Caco-2 (cell line): ENCODE measurements around the gene RIN3. TPM values are rescaled to one million over a fixed set of nuclear protein-coding genes. Genes with fewer than 3 reads are reported as not detected.
"Not testable (repeated sequence)": the region's sequence is repeated elsewhere in the genome, so short reads cannot be mapped to it uniquely, and the experiment has no call there.

Source experiments
- BruUV-seq: library from RNA; stranded (reverse); fragments of 400-500 nt; replicated peaks from 2 replicates; lab custom pipeline; 2021; lab: Mats Ljungman, UMichigan
- CTCF ChIA-PET: fragments of 300-600 bp; sonication (Branson Sonifier 250); formaldehyde crosslinking; loops from one replicate; lab custom pipeline; 2022; ENCODE audit warnings: antibody characterized with exemption; lab: Charles Lee
- POLR2A ChIA-PET: fragments of 300-600 bp; sonication (Branson Sonifier 250); formaldehyde crosslinking; loops from one replicate; lab custom pipeline; 2022; ENCODE audit warnings: antibody characterized with exemption; lab: Charles Lee
- DNase-seq, 2 experiments: peaks; one replicate each; pipeline versions ENCODE4 v3.0.0 to v3.0.0-alpha.2; 2020 to 2022
- H3K27me3 ChIP-seq: replicated peaks from 2 replicates; pipeline ENCODE4 v1.6.0; 2011; ENCODE audit warnings: low read length; ENCODE audit not compliant: control insufficient read depth, insufficient read depth
- H3K36me3 ChIP-seq: 2 replicates; pipeline ENCODE4 v1.5.1; 2011; ENCODE audit warnings: low read length; ENCODE audit not compliant: control insufficient read depth, insufficient read depth
- H3K4me1 ChIP-seq: fragments of 250-450 bp; sonication (Bioruptor Pico); 2 replicates; pipeline ENCODE4 v1.5.1; 2020; ENCODE audit warnings: mild to moderate bottlenecking
- H3K4me3 ChIP-seq: 2 replicates; pipeline ENCODE4 v1.5.1; 2011; ENCODE audit warnings: low read depth, mild to moderate bottlenecking, control low read depth, low read length
- H3K9me3 ChIP-seq: fragments of 250-450 bp; sonication (Bioruptor Pico); 2 replicates; pipeline ENCODE4 v1.5.1; 2020; ENCODE audit warnings: mild to moderate bottlenecking, moderate library complexity
- H3K27ac Mint-ChIP-seq: one replicate; pipeline ENCODE4 v1.8.0; 2022; ENCODE audit warnings: mixed read lengths; ENCODE audit not compliant: unreplicated experiment
- H3K27me3 Mint-ChIP-seq: one replicate; pipeline ENCODE4 v1.8.0; 2022; ENCODE audit warnings: mixed read lengths; ENCODE audit not compliant: insufficient read depth, unreplicated experiment
- H3K36me3 Mint-ChIP-seq: one replicate; pipeline ENCODE4 v1.8.0; 2022; ENCODE audit warnings: mild to moderate bottlenecking, mixed read lengths; ENCODE audit not compliant: insufficient read depth, unreplicated experiment
- H3K4me1 Mint-ChIP-seq: one replicate; pipeline ENCODE4 v1.8.0; 2022; ENCODE audit warnings: low read depth, mixed read lengths; ENCODE audit not compliant: unreplicated experiment
- H3K4me3 Mint-ChIP-seq: one replicate; pipeline ENCODE4 v1.8.0; 2022; ENCODE audit warnings: mild to moderate bottlenecking, moderate library complexity, mixed read lengths; ENCODE audit not compliant: unreplicated experiment
- H3K9me3 Mint-ChIP-seq: one replicate; pipeline ENCODE4 v1.8.0; 2022; ENCODE audit warnings: mixed read lengths; ENCODE audit not compliant: unreplicated experiment
- CTCF ChIP-seq, 2 experiments: fragments of 200-600 bp in 1 of 2; IDR thresholded peaks; 1 replicate in 1 of 2; 2 replicates in 1 of 2; pipeline versions ENCODE4 v1.5.1 to v1.8.0; 2011 to 2022; ENCODE audit warnings: antibody characterized with exemption in 1 of 2, control low read depth in 1 of 2, inconsistent platforms in 1 of 2, low read depth in 1 of 2, low read length in 1 of 2, mild to moderate bottlenecking in 1 of 2, moderate library complexity in 1 of 2; ENCODE audit not compliant: insufficient read depth in 1 of 2, severe bottlenecking in 1 of 2, unreplicated experiment in 1 of 2
- intact Hi-C: fragments of 100-400 bp; cut with micrococcal nuclease; formaldehyde crosslinking; loops from one replicate; pipeline ENCODE4 v1.10.0; 2022; ENCODE audit not compliant: unreplicated experiment
- total RNA-seq: library from RNA; stranded (reverse); gene quantifications from 2 replicates; pipeline ENCODE4 v1.2.3, GENCODE V29; 2022

Gene RIN3
- total RNA-seq, 1 experiment from 2014 or later = 20.7 TPM

GRCh38 chr14:92678766-92679165, 165.2 kb downstream of the RIN3 start:
- no TSS peak for BruUV-seq
- H3K4me3 ChIP-seq = no peak overlapping the region
- no peak overlapping the region for H3K4me3 Mint-ChIP-seq
- H3K27me3 ChIP-seq = no peaks in the 10 kb centered on the region; the same call in 1 of the 2 replicates
- ChIA-PET CTCF (no interaction called here), POLR2A (no interaction called here)
- DNase-seq = no peak
- intact Hi-C loops = no loop called here
- no peaks in the 10 kb centered on the region for H3K4me1 ChIP-seq
- no peak overlapping the region for H3K27ac Mint-ChIP-seq
- no peaks in the 10 kb centered on the region for H3K9me3 Mint-ChIP-seq
- H3K4me1 Mint-ChIP-seq = no peaks in the 10 kb centered on the region
- peaks cover 6% of the 10 kb centered on the region for H3K36me3 Mint-ChIP-seq
- H3K27me3 Mint-ChIP-seq = no peaks in the 10 kb centered on the region
- no peaks in the 10 kb centered on the region for H3K36me3 ChIP-seq
- H3K9me3 ChIP-seq = no peaks in the 10 kb centered on the region
- TF ChIP-seq CTCF (IDR thresholded peaks at IDR 0.05; ENCODE audit: insufficient read depth in 1 of 2, low read depth in 1 of 2, low read length in 1 of 2, severe bottlenecking in 1 of 2, unreplicated experiment in 1 of 2) = no peak

GRCh38 chr14:92679246-92679645, 165.7 kb downstream of the RIN3 start:
- H3K27me3 ChIP-seq = no peaks in the 10 kb centered on the region; the same call in 1 of the 2 replicates
- H3K9me3 ChIP-seq = no peaks in the 10 kb centered on the region
- H3K9me3 Mint-ChIP-seq = no peaks in the 10 kb centered on the region
- no peak for TF ChIP-seq CTCF (IDR thresholded peaks at IDR 0.05; ENCODE audit: insufficient read depth in 1 of 2, low read depth in 1 of 2, low read length in 1 of 2, severe bottlenecking in 1 of 2, unreplicated experiment in 1 of 2)
- ChIA-PET POLR2A (no interaction called here), CTCF (no interaction called here)
- DNase-seq = no peak
- no peak overlapping the region for H3K4me3 Mint-ChIP-seq
- BruUV-seq = no TSS peak
- H3K27ac Mint-ChIP-seq = no peak overlapping the region
- intact Hi-C loops = no loop called here
- no peaks in the 10 kb centered on the region for H3K4me1 Mint-ChIP-seq
- no peak overlapping the region for H3K4me3 ChIP-seq
- no peaks in the 10 kb centered on the region for H3K4me1 ChIP-seq
- H3K36me3 Mint-ChIP-seq = peaks cover 6% of the 10 kb centered on the region
- H3K36me3 ChIP-seq = no peaks in the 10 kb centered on the region
- no peaks in the 10 kb centered on the region for H3K27me3 Mint-ChIP-seq

- CTCF ChIA-PET, H3K27me3 Mint-ChIP-seq, H3K9me3 ChIP-seq, H3K4me3 Mint-ChIP-seq, H3K9me3 Mint-ChIP-seq, H3K4me1 Mint-ChIP-seq, POLR2A ChIA-PET, H3K27me3 ChIP-seq, H3K27ac Mint-ChIP-seq, intact Hi-C loops, DNase-seq, BruUV-seq, H3K4me1 ChIP-seq, H3K4me3 ChIP-seq, H3K36me3 ChIP-seq, H3K36me3 Mint-ChIP-seq: not testable (repeated sequence)
Observed at GRCh38 chr14:92680330-92680729, 166.7 kb downstream of the RIN3 start.
